Heart left ventricle (tissue), 13 donors: Measurements from ENCODE around the gene TTC34.

Source experiments
- CTCF ChIP-seq, 12 donors: fragments of 200-600 bp; sonication (generic) in 4 of 12; IDR thresholded peaks; one replicate each; pipeline versions ENCODE4 v1.5.0 to v1.8.0; 2018 to 2022; ENCODE audit warnings: antibody characterized with exemption in 12 of 12, mild to moderate bottlenecking in 5 of 12
- POLR2A ChIP-seq, 2 donors: fragments of 450-650 bp; IDR thresholded peaks; one replicate each; pipeline ENCODE4 v1.6.1; 2017; ENCODE audit warnings: antibody characterized with exemption in 2 of 2, mild to moderate bottlenecking in 2 of 2, moderate library complexity in 2 of 2
- donor health status: ischemic (EF 13 %, LVEDD 7.1; RV severe dilation, severe dysfunction).
- donor health status: DM: no; HTN: yes; CAD: no.
- donor health status: DM: no; HTN: no; CAD: no.
- donor health status: ischemic (EF 25% LVEDD 6.9; RV normal size, moderate dysfunction).
- donor health status: ischemic (EF 25% LVEDD 5.7; RV mildly dilated, moderate dysfunction).
- donor health status: ischemic (EF 35%, LVEDD 5.7; RV mildly dilated, moderate dysfunction).
- donor health status: nonischemic (EF 11% LVEDD 7.7; RV severe dilation, severe dysfunction).
- donor health status: DM: yes; HTN: yes; CAD: no.
- donor health status: PGD.
- donor health status: ischemic (EF 29% LVEDD 5.4; RV normal size, mild dysfunction).
- donor health status: nonischemic (EF 23%, LVEDD 6.1; RV moderate dilation, normal function).

GRCh38 chr1:2778220-2778592, 23.3 kb downstream of the TTC34 start:
- TF ChIP-seq POLR2A (IDR thresholded peaks at IDR 0.05) (no peak), CTCF (IDR thresholded peaks at IDR 0.05) (no peak)
